ENCODE measurements around the gene C1QC.
"Not testable (repeated sequence)": the region's sequence is repeated elsewhere in the genome, so short reads cannot be mapped to it uniquely, and the experiment has no call there.

Gene C1QC

GRCh38 chr1:22650089-22650693 lies 6.8 kb downstream of the C1QC start:
- DNase-seq (ENCODE audit: low read depth in 2 of 2): no peak

- DNase-seq (ENCODE audit: low read depth in 2 of 2): no peak
Measured at GRCh38 chr1:22651941-22652856, 8.8 kb downstream of the C1QC start.

- DNase-seq (ENCODE audit: low read depth in 2 of 2): no peak
Measured at GRCh38 chr1:22652881-22653316, 9.5 kb downstream of the C1QC start, which contains the start of gene C1QB. TSS of gene C1QB (plus strand) at chr1:22653236. CDS start at chr1:22659463, 6,227 bp downstream.

GRCh38 chr1:22654692-22655091 lies 11.3 kb downstream of the C1QC start:
- no peak for DNase-seq (ENCODE audit: low read depth in 2 of 2)

- DNase-seq (ENCODE audit: low read depth in 2 of 2): no peak
Measured at GRCh38 chr1:22658385-22659163, 15.1 kb downstream of the C1QC start.

GRCh38 chr1:22660716-22661241 lies 17.3 kb downstream of the C1QC start:
- no peak for DNase-seq (ENCODE audit: low read depth in 2 of 2)

GRCh38 chr1:22661880-22662279 lies 18.4 kb downstream of the C1QC start:
- DNase-seq (ENCODE audit: low read depth in 2 of 2): no peak

- no peak for DNase-seq (ENCODE audit: low read depth in 2 of 2)
Measured at GRCh38 chr1:22662318-22662717, 18.9 kb downstream of the C1QC start.

- no peak for DNase-seq (ENCODE audit: low read depth in 2 of 2)
Measured at GRCh38 chr1:22662986-22663408, 19.6 kb downstream of the C1QC start.

- DNase-seq (ENCODE audit: low read depth in 2 of 2): no peak
Measured at GRCh38 chr1:22665752-22666151, 22.3 kb downstream of the C1QC start.

- no peak for DNase-seq (ENCODE audit: low read depth in 2 of 2)
Measured at GRCh38 chr1:22666412-22666811, 23.0 kb downstream of the C1QC start.

GRCh38 chr1:22668840-22669239 lies 25.4 kb downstream of the C1QC start:
- not testable (repeated sequence) for DNase-seq (ENCODE audit: low read depth in 2 of 2)

- no peak for DNase-seq (ENCODE audit: low read depth in 2 of 2)
Measured at GRCh38 chr1:22670352-22670975, 27.0 kb downstream of the C1QC start.

- DNase-seq (ENCODE audit: low read depth in 2 of 2): no peak
Measured at GRCh38 chr1:22671999-22672398, 28.6 kb downstream of the C1QC start.

GRCh38 chr1:22673486-22674409 lies 30.3 kb downstream of the C1QC start:
- peak; percentile 9 to 24 for DNase-seq (ENCODE audit: low read depth in 2 of 2)

GRCh38 chr1:22674410-22674749 lies 30.9 kb downstream of the C1QC start:
- no peak for DNase-seq (ENCODE audit: low read depth in 2 of 2)

- DNase-seq (ENCODE audit: low read depth in 2 of 2): not testable (repeated sequence)
Measured at GRCh38 chr1:22676151-22676550, 32.7 kb downstream of the C1QC start.

- DNase-seq (ENCODE audit: low read depth in 2 of 2): no peak
Measured at GRCh38 chr1:22676916-22677583, 33.6 kb downstream of the C1QC start.

- no peak for DNase-seq (ENCODE audit: low read depth in 2 of 2)
Measured at GRCh38 chr1:22677931-22678896, 34.8 kb downstream of the C1QC start.

Data from fibroblast of skin of left biceps (primary cell).